CD14-positive monocyte (primary cell): ENCODE data around the gene MICOS13. TPM values are rescaled to one million over a fixed set of nuclear protein-coding genes. Genes with fewer than 3 reads are reported as not detected.

ENCODE experiments used
- DNase-seq, 3 donors: peaks; one replicate each; pipeline ENCODE4 v3.0.0-alpha.2; 2011 to 2022
- H2AFZ ChIP-seq: 2 replicates; pipeline ENCODE4 v1.6.0; 2012; ENCODE audit warnings: mild to moderate bottlenecking, low read depth, low read length, inconsistent platforms; ENCODE audit not compliant: insufficient read depth, poor library complexity, severe bottlenecking
- H3K27ac ChIP-seq, 2 donors: 1 replicate in 1 of 2; 2 replicates in 1 of 2; pipeline ENCODE4 v1.5.1; 2012 to 2013; ENCODE audit warnings: low read length in 2 of 2, control low read depth in 1 of 2, inconsistent platforms in 1 of 2, low read depth in 1 of 2, mild to moderate bottlenecking in 1 of 2
- H3K27me3 ChIP-seq, 2 donors: one replicate each; pipeline versions ENCODE4 v1.6.0 to v1.6.1; 2011 to 2013; ENCODE audit warnings: low read length in 2 of 2; ENCODE audit not compliant: control insufficient read depth in 2 of 2, insufficient read depth in 2 of 2
- H3K36me3 ChIP-seq, 2 donors: replicated peaks in 1 of 2; 1 replicate in 1 of 2; 2 replicates in 1 of 2; pipeline versions ENCODE4 v1.5.1 to v1.6.1; 2012 to 2013; ENCODE audit warnings: low read length in 2 of 2, control low read depth in 1 of 2, inconsistent platforms in 1 of 2, mild to moderate bottlenecking in 1 of 2; ENCODE audit not compliant: insufficient read depth in 2 of 2, control insufficient read depth in 1 of 2
- H3K4me1 ChIP-seq, 2 donors: 1 replicate in 1 of 2; 2 replicates in 1 of 2; pipeline versions ENCODE4 v1.5.1 to v1.6.1; 2012 to 2013; ENCODE audit warnings: low read length in 2 of 2, control low read depth in 1 of 2, inconsistent platforms in 1 of 2, mild to moderate bottlenecking in 1 of 2, moderate library complexity in 1 of 2; ENCODE audit not compliant: insufficient read depth in 2 of 2, control insufficient read depth in 1 of 2
- H3K4me2 ChIP-seq: replicated peaks from 2 replicates; pipeline ENCODE3; 2012; ENCODE audit warnings: low read length, moderate library complexity, mild to moderate bottlenecking; ENCODE audit not compliant: poor library complexity, severe bottlenecking; ENCODE audit errors: extremely low read depth
- H3K4me3 ChIP-seq, 3 experiments: fragments of 200-600 bp in 1 of 3; sonication (generic) in 1 of 3; replicated peaks in 1 of 3; 1 replicate in 2 of 3; 2 replicates in 1 of 3; pipeline ENCODE4 v1.5.1; 2011 to 2013; ENCODE audit warnings: low read length in 3 of 3, mild to moderate bottlenecking in 3 of 3, control low read depth in 2 of 3, low read depth in 2 of 3, inconsistent platforms in 1 of 3, moderate library complexity in 1 of 3
- H3K79me2 ChIP-seq: 2 replicates; pipeline ENCODE4 v1.6.0; 2012; ENCODE audit warnings: mild to moderate bottlenecking, control low read depth, inconsistent platforms, low read length, moderate library complexity; ENCODE audit not compliant: insufficient read depth
- H3K9ac ChIP-seq: 2 replicates; pipeline ENCODE4 v1.6.0; 2017; ENCODE audit warnings: low read length, mild to moderate bottlenecking; ENCODE audit not compliant: insufficient read depth, poor library complexity, severe bottlenecking
- H3K9me3 ChIP-seq, 2 donors: replicated peaks in 1 of 2; 1 replicate in 1 of 2; 2 replicates in 1 of 2; pipeline versions ENCODE4 v1.5.1 to v1.6.1; 2012 to 2013; ENCODE audit warnings: low read length in 2 of 2, control low read depth in 1 of 2; ENCODE audit not compliant: control insufficient read depth in 1 of 2, insufficient read depth in 1 of 2
- H4K20me1 ChIP-seq: 2 replicates; pipeline ENCODE4 v1.6.0; 2012; ENCODE audit warnings: mild to moderate bottlenecking, low read length, control low read depth, moderate library complexity; ENCODE audit not compliant: insufficient read depth
- H3K27ac Mint-ChIP-seq, 7 donors: one replicate each; pipeline ENCODE4 v1.8.0; 2020; ENCODE audit warnings: mild to moderate bottlenecking in 7 of 7, mixed read lengths in 7 of 7, moderate library complexity in 6 of 7, inconsistent platforms in 2 of 7
- H3K27me3 Mint-ChIP-seq, 3 donors: one replicate each; pipeline ENCODE4 v1.8.0; 2021 to 2022; ENCODE audit warnings: low read depth in 3 of 3, mild to moderate bottlenecking in 3 of 3, mixed read lengths in 3 of 3, moderate library complexity in 3 of 3, inconsistent platforms in 1 of 3
- H3K36me3 Mint-ChIP-seq, 2 donors: one replicate each; pipeline ENCODE4 v1.8.0; 2020; ENCODE audit warnings: mixed read lengths in 2 of 2, inconsistent platforms in 1 of 2, mild to moderate bottlenecking in 1 of 2
- H3K4me1 Mint-ChIP-seq: one replicate; pipeline ENCODE4 v1.8.0; 2020; ENCODE audit warnings: mild to moderate bottlenecking, mixed read lengths
- H3K4me3 Mint-ChIP-seq, 2 donors: one replicate each; pipeline ENCODE4 v1.8.0; 2020; ENCODE audit warnings: mild to moderate bottlenecking in 2 of 2, mixed read lengths in 2 of 2, moderate library complexity in 1 of 2
- H3K9me3 Mint-ChIP-seq, 7 donors: one replicate each; pipeline ENCODE4 v1.8.0; 2020 to 2022; ENCODE audit warnings: mixed read lengths in 7 of 7, mild to moderate bottlenecking in 6 of 7, moderate library complexity in 6 of 7, inconsistent platforms in 2 of 7
- CTCF ChIP-seq: fragments of 200-600 bp; IDR thresholded peaks from one replicate; pipeline ENCODE4 v1.8.0; 2022; ENCODE audit warnings: antibody characterized with exemption, mild to moderate bottlenecking
- WGBS: methylation state at CpG from one replicate; pipeline ENCODE4 v1.1.5; 2013; ENCODE audit warnings: missing lambda C conversion rate; ENCODE audit not compliant: insufficient coverage; 5-methylcytosine and 5-hydroxymethylcytosine counted together
- intact Hi-C, 2 donors: fragments of 100-400 bp; cut with micrococcal nuclease; formaldehyde crosslinking; loops; one replicate each; pipeline versions ENCODE4 v1.15.0 to v1.15.1; 2023
- polyA plus RNA-seq, 3 donors: library from polyadenylated mRNA; depleted of rRNA in 1 of 3; unstranded in 2 of 3; stranded (reverse) in 1 of 3; fragments of 300-500 nt in 2 of 3; fragments of >200 nt in 1 of 3; fragmentation: Illumina TruSeq in 2 of 3; gene quantifications; 1 replicate in 2 of 3; 2 replicates in 1 of 3; pipeline ENCODE4 v1.2.3, GENCODE V29; 2012 to 2021

Gene MICOS13
- polyA plus RNA-seq, 3 donors: 22.5 to 82.7 (median 78.6) TPM

- Histone ChIP-seq H4K20me1 (peaks cover 92% of the 10 kb centered on the region), H3K9ac (no peak overlapping the region), H3K27me3 (no peaks in the 10 kb centered on the region), H3K27ac (no peak overlapping the region), H3K36me3 (peaks cover 82 to 94% of the 10 kb centered on the region in 2 donors), H3K4me2 (no peak overlapping the region), H3K4me1 (no peaks in the 10 kb centered on the region), H3K79me2 (peaks cover 71% of the 10 kb centered on the region), H2AFZ (no peak overlapping the region), H3K4me3 (no peak overlapping the region), H3K9me3 (no peaks in the 10 kb centered on the region)
- no peak for DNase-seq
- Mint-ChIP-seq H3K9me3 (no peaks in the 10 kb centered on the region), H3K4me1 (no peaks in the 10 kb centered on the region), H3K36me3 (peaks cover 80 to 94% of the 10 kb centered on the region in 2 donors), H3K27me3 (no peaks in the 10 kb centered on the region), H3K27ac (peak overlapping the region in 2 of 7 donors; percentile 30 to 37), H3K4me3 (no peak overlapping the region)
- WGBS: 100% methylated on average over 3 of the region's 5 CpGs
- TF ChIP-seq CTCF: no peak
- intact Hi-C loops: no loop called here
Measured at GRCh38 chr19:5645409-5645808, 34.9 kb downstream of the MICOS13 start.

- no peaks in the 10 kb centered on the region for H3K9me3 Mint-ChIP-seq
- peaks cover 97% of the 10 kb centered on the region for H4K20me1 ChIP-seq
Measured at GRCh38 chr19:5644037-5644436, 36.3 kb downstream of the MICOS13 start.

More at GRCh38 chr19:5644037-5644436, 36.3 kb downstream of the MICOS13 start:
- Mint-ChIP-seq H3K36me3 (peaks cover 74 to 92% of the 10 kb centered on the region in 2 donors), H3K27me3 (no peaks in the 10 kb centered on the region), H3K4me3 (no peak overlapping the region), H3K27ac (peak overlapping the region in 3 of 7 donors; percentile 23 to 87 (median 58)), H3K4me1 (no peaks in the 10 kb centered on the region)
- H3K79me2 ChIP-seq: peaks cover 85% of the 10 kb centered on the region
- no peaks in the 10 kb centered on the region for H3K9me3 ChIP-seq
- intact Hi-C loops: no loop called here
- TF ChIP-seq CTCF: no peak
- no CpG with 5 or more reads among the region's 2 CpGs for WGBS
- H3K4me2 ChIP-seq: no peak overlapping the region
- H3K27ac ChIP-seq: no peak overlapping the region
- no peak for DNase-seq
- no peak overlapping the region for H3K4me3 ChIP-seq
- no peak overlapping the region for H2AFZ ChIP-seq
- H3K36me3 ChIP-seq: peaks cover 73 to 88% of the 10 kb centered on the region in 2 donors
- no peak overlapping the region for H3K9ac ChIP-seq
- H3K4me1 ChIP-seq: no peaks in the 10 kb centered on the region
- no peaks in the 10 kb centered on the region for H3K27me3 ChIP-seq
